IPS-20b (cell line): ENCODE data around the gene MALRD1.

ENCODE experiments used
- H3K27ac ChIP-seq: one replicate; pipeline ENCODE4 v1.5.1; 2013; ENCODE audit warnings: low read length
- H3K27me3 ChIP-seq: 2 replicates; pipeline ENCODE4 v1.6.1; 2013; ENCODE audit warnings: mild to moderate bottlenecking, low read length, inconsistent platforms; ENCODE audit not compliant: insufficient read depth
- H3K36me3 ChIP-seq: 2 replicates; pipeline ENCODE4 v1.6.1; 2013; ENCODE audit warnings: low read depth, mild to moderate bottlenecking, inconsistent platforms, low read length, moderate library complexity; ENCODE audit not compliant: insufficient read depth
- H3K4me1 ChIP-seq: 2 replicates; pipeline ENCODE4 v1.6.1; 2013; ENCODE audit warnings: mild to moderate bottlenecking, control low read depth, inconsistent platforms, low read length, moderate library complexity; ENCODE audit not compliant: insufficient read depth
- H3K4me3 ChIP-seq: 2 replicates; pipeline ENCODE4 v1.5.1; 2013; ENCODE audit warnings: mild to moderate bottlenecking, low read length, inconsistent platforms
- H3K9ac ChIP-seq: 2 replicates; pipeline ENCODE4 v1.6.1; 2013; ENCODE audit warnings: low read depth, mild to moderate bottlenecking, inconsistent platforms, low read length, moderate library complexity
- H3K9me3 ChIP-seq: 2 replicates; pipeline ENCODE4 v1.6.1; 2013; ENCODE audit warnings: mild to moderate bottlenecking, low read depth, low read length, inconsistent platforms; ENCODE audit not compliant: insufficient read depth

MALRD1 gene

GRCh38 chr10:19385846-19386450 lies 337.3 kb downstream of the MALRD1 start:
- Histone ChIP-seq H3K4me1 (no peaks in the 10 kb centered on the region), H3K9me3 (no peaks in the 10 kb centered on the region), H3K27ac (no peak overlapping the region), H3K9ac (no peak overlapping the region), H3K36me3 (no peaks in the 10 kb centered on the region), H3K4me3 (no peak overlapping the region), H3K27me3 (no peaks in the 10 kb centered on the region)

- no peak overlapping the region for H3K27ac ChIP-seq
- H3K4me3 ChIP-seq: no peak overlapping the region
- H3K9ac ChIP-seq: no peak overlapping the region
- H3K9me3 ChIP-seq: peaks cover 4% of the 10 kb centered on the region; the same call in 1 of the 2 replicates
- no peaks in the 10 kb centered on the region for H3K4me1 ChIP-seq
- H3K27me3 ChIP-seq: no peaks in the 10 kb centered on the region
- no peaks in the 10 kb centered on the region for H3K36me3 ChIP-seq
These were observed 360.3 kb downstream of the MALRD1 start for GRCh38 chr10:19408924-19409323.

- peaks cover 6% of the 10 kb centered on the region; the same call in 1 of the 2 replicates for H3K4me1 ChIP-seq
- H3K4me3 ChIP-seq: no peak overlapping the region
- H3K9me3 ChIP-seq: peaks cover 4% of the 10 kb centered on the region; the same call in 1 of the 2 replicates
- H3K27me3 ChIP-seq: no peaks in the 10 kb centered on the region
- no peak overlapping the region for H3K27ac ChIP-seq
- H3K36me3 ChIP-seq: no peaks in the 10 kb centered on the region
- H3K9ac ChIP-seq: no peak overlapping the region
These were observed 362.5 kb downstream of the MALRD1 start for GRCh38 chr10:19411119-19411518.

- H3K4me3 ChIP-seq: no peak overlapping the region
- H3K9ac ChIP-seq: no peak overlapping the region
- no peaks in the 10 kb centered on the region for H3K36me3 ChIP-seq
- H3K4me1 ChIP-seq: peaks cover 11% of the 10 kb centered on the region; the same call in 1 of the 2 replicates
- H3K27me3 ChIP-seq: no peaks in the 10 kb centered on the region
- H3K9me3 ChIP-seq: peaks cover 4% of the 10 kb centered on the region; the same call in 1 of the 2 replicates
- no peak overlapping the region for H3K27ac ChIP-seq
These were observed 363.9 kb downstream of the MALRD1 start for GRCh38 chr10:19412531-19412930.

GRCh38 chr10:19416164-19416563 lies 367.6 kb downstream of the MALRD1 start:
- Histone ChIP-seq H3K9me3 (no peaks in the 10 kb centered on the region), H3K9ac (no peak overlapping the region), H3K36me3 (no peaks in the 10 kb centered on the region), H3K27ac (peak overlapping the region; percentile 38), H3K4me3 (peak overlapping the region; percentile 8; the same call in 1 of the 2 replicates), H3K4me1 (peaks cover 18% of the 10 kb centered on the region; the same call in 1 of the 2 replicates), H3K27me3 (no peaks in the 10 kb centered on the region)

GRCh38 chr10:19417740-19418139 lies 369.1 kb downstream of the MALRD1 start:
- H3K9me3 ChIP-seq: no peaks in the 10 kb centered on the region
- no peaks in the 10 kb centered on the region for H3K36me3 ChIP-seq
- no peak overlapping the region for H3K27ac ChIP-seq
- H3K27me3 ChIP-seq: no peaks in the 10 kb centered on the region
- H3K4me1 ChIP-seq: peaks cover 27% of the 10 kb centered on the region; the same call in 1 of the 2 replicates
- no peak overlapping the region for H3K4me3 ChIP-seq
- H3K9ac ChIP-seq: no peak overlapping the region

GRCh38 chr10:19421674-19422073 lies 373.1 kb downstream of the MALRD1 start:
- H3K27ac ChIP-seq: no peak overlapping the region
- H3K36me3 ChIP-seq: no peaks in the 10 kb centered on the region
- H3K9me3 ChIP-seq: no peaks in the 10 kb centered on the region
- no peak overlapping the region for H3K9ac ChIP-seq
- peaks cover 18% of the 10 kb centered on the region; the same call in 1 of the 2 replicates for H3K4me1 ChIP-seq
- H3K27me3 ChIP-seq: no peaks in the 10 kb centered on the region
- no peak overlapping the region for H3K4me3 ChIP-seq

- Histone ChIP-seq H3K9me3 (no peaks in the 10 kb centered on the region), H3K27ac (no peak overlapping the region), H3K36me3 (no peaks in the 10 kb centered on the region), H3K9ac (no peak overlapping the region), H3K4me3 (no peak overlapping the region), H3K27me3 (no peaks in the 10 kb centered on the region), H3K4me1 (peaks cover 13% of the 10 kb centered on the region; the same call in 1 of the 2 replicates)
These were observed 377.4 kb downstream of the MALRD1 start for GRCh38 chr10:19426034-19426433.

GRCh38 chr10:19431622-19432351 lies 383.2 kb downstream of the MALRD1 start:
- Histone ChIP-seq H3K27me3 (no peaks in the 10 kb centered on the region), H3K27ac (no peak overlapping the region)

GRCh38 chr10:19449860-19450259 lies 401.3 kb downstream of the MALRD1 start:
- Histone ChIP-seq H3K4me3 (no peak overlapping the region), H3K4me1 (no peaks in the 10 kb centered on the region), H3K9ac (no peak overlapping the region), H3K36me3 (no peaks in the 10 kb centered on the region), H3K27me3 (no peaks in the 10 kb centered on the region), H3K27ac (no peak overlapping the region), H3K9me3 (no peaks in the 10 kb centered on the region)

More at GRCh38 chr10:19431622-19432351, 383.2 kb downstream of the MALRD1 start:
- no peaks in the 10 kb centered on the region for H3K36me3 ChIP-seq
- H3K9me3 ChIP-seq: no peaks in the 10 kb centered on the region
- no peak overlapping the region for H3K9ac ChIP-seq
- no peaks in the 10 kb centered on the region for H3K4me1 ChIP-seq
- H3K4me3 ChIP-seq: no peak overlapping the region

GRCh38 chr10:19451356-19451755 lies 402.8 kb downstream of the MALRD1 start:
- H3K9me3 ChIP-seq: no peaks in the 10 kb centered on the region
- H3K36me3 ChIP-seq: no peaks in the 10 kb centered on the region
- no peaks in the 10 kb centered on the region for H3K27me3 ChIP-seq
- no peaks in the 10 kb centered on the region for H3K4me1 ChIP-seq
- H3K4me3 ChIP-seq: no peak overlapping the region
- H3K9ac ChIP-seq: no peak overlapping the region
- no peak overlapping the region for H3K27ac ChIP-seq

GRCh38 chr10:19451937-19452336 lies 403.3 kb downstream of the MALRD1 start:
- Histone ChIP-seq H3K36me3 (no peaks in the 10 kb centered on the region), H3K27me3 (no peaks in the 10 kb centered on the region), H3K4me3 (no peak overlapping the region), H3K9me3 (no peaks in the 10 kb centered on the region), H3K4me1 (no peaks in the 10 kb centered on the region), H3K27ac (no peak overlapping the region), H3K9ac (no peak overlapping the region)
